G401 (cell line): Measurements from ENCODE around the gene LAIR2. TPM values are rescaled to one million over a fixed set of nuclear protein-coding genes. Genes with fewer than 3 reads are reported as not detected.
"Not testable (repeated sequence)": the region's sequence is repeated elsewhere in the genome, so short reads cannot be mapped to it uniquely, and the experiment has no call there.

ENCODE experiments used
- DNase-seq: peaks from one replicate; pipeline ENCODE4 v3.0.0-alpha.2; 2015; ENCODE audit warnings: low spot score
- in situ Hi-C: cut with HindIII; loops from 2 replicates; pipeline ENCODE4 v1.10.0; 2016; ENCODE audit warnings: low sequenced_read_pairs, mixed read lengths
- total RNA-seq: library from RNA; depleted of rRNA; stranded (reverse); fragments of >200 nt; shearing (Covaris generic); gene quantifications from 2 replicates; pipeline ENCODE4 v1.2.3, GENCODE V29; 2014

LAIR2 gene
- total RNA-seq, 1 experiment from 2014 or later = not detected

- in situ Hi-C loops = no loop called here
- DNase-seq = no peak
These were observed 13.3 kb upstream of the LAIR2 start for GRCh38 chr19:54489341-54489740.

GRCh38 chr19:54489766-54490165 is 12.9 kb upstream of the LAIR2 start:
- in situ Hi-C loops = no loop called here
- no peak for DNase-seq

- in situ Hi-C loops = no loop called here
- DNase-seq = no peak
These were observed 10.1 kb upstream of the LAIR2 start for GRCh38 chr19:54492568-54492967.

DNA sequence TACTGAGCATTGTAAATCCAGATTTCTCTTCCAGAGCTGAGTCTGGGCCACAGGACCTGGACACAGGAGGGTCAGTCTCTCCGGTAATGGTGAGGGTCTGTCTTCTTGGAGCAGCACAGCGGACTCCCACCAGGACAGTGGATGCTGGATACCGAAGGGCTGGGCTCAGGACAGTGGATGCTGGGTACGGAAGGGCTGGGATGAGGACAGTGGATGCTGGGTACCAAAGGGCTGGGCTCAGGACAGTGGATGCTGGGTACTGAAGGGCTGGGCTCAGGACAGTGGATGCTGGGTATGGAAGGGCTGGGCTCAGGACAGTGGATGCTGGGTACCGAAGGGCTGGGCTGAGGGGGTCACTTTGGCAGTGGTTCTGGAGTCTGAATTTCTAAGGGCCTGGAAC is 9.6 kb upstream of the LAIR2 start:
- in situ Hi-C loops, DNase-seq: not testable (repeated sequence)

- no peak for DNase-seq
- in situ Hi-C loops = no loop called here
These were observed 8.6 kb upstream of the LAIR2 start for GRCh38 chr19:54493967-54494585.

GRCh38 chr19:54495284-54495683 is 7.3 kb upstream of the LAIR2 start:
- DNase-seq, in situ Hi-C loops: not testable (repeated sequence)

- in situ Hi-C loops, DNase-seq: not testable (repeated sequence)
These were observed 4.7 kb upstream of the LAIR2 start for GRCh38 chr19:54497747-54498450.

DNA sequence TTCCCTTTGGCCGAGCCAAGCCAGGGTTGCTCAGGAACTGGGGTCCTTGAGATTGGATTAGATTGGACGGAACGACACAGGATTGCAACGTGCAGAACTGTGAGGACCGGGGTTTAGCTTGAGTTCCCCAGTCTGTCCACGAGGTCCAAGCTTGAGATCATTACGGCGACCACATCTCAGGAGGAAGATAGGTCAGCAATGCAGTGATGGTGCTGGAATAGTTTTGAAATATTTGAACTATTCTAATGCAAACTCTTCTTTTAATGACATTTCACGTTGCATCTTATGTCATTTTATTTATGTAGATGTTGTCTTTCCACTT is 4.2 kb upstream of the LAIR2 start:
- DNase-seq, in situ Hi-C loops: not testable (repeated sequence)

- DNase-seq, in situ Hi-C loops: not testable (repeated sequence)
These were observed 2.9 kb downstream of the LAIR2 start for GRCh38 chr19:54505542-54505941.

GRCh38 chr19:54506079-54506478 is 3.4 kb downstream of the LAIR2 start:
- in situ Hi-C loops = no loop called here
- DNase-seq = no peak

GRCh38 chr19:54507038-54507717 is 4.5 kb downstream of the LAIR2 start:
- in situ Hi-C loops, DNase-seq: not testable (repeated sequence)

DNA sequence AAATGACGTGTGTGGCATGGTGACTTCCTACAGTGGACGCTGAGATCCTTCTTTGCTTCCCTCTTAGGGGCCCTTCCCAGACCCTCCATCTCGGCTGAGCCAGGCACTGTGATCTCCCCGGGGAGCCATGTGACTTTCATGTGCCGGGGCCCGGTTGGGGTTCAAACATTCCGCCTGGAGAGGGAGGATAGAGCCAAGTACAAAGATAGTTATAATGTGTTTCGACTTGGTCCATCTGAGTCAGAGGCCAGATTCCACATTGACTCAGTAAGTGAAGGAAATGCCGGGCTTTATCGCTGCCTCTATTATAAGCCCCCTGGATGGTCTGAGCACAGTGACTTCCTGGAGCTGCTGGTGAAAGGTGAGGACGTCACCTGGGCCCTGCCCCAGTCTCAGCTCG is 5.2 kb downstream of the LAIR2 start:
- no peak for DNase-seq
- in situ Hi-C loops = no loop called here

DNA sequence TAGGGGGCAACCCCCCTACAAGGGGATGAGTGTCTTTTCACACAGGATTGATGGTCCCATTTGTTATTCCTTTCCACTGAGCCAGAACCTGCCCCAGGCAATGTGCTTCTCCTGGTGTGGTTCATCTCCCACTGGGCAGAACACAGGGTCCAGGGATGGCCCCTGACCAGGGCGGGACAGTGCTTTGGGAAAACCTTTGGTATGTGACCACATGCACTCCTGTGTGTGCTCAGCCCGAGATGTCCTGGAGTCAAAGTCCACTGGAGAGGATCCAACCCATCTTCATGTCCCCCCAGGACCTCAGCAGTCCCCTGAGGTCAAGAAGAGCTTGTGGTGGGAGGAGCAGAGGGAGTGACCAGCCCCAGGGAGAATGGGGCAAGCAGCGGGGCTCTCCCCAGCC is 5.9 kb downstream of the LAIR2 start:
- in situ Hi-C loops, DNase-seq: not testable (repeated sequence)

GRCh38 chr19:54509200-54509940 is 6.7 kb downstream of the LAIR2 start:
- in situ Hi-C loops, DNase-seq: not testable (repeated sequence)

- in situ Hi-C loops = no loop called here
- no peak for DNase-seq
These were observed 12.5 kb downstream of the LAIR2 start for GRCh38 chr19:54515156-54515555.

- in situ Hi-C loops = no loop called here
- no peak for DNase-seq
These were observed 14.9 kb downstream of the LAIR2 start for GRCh38 chr19:54517483-54517882.

DNA sequence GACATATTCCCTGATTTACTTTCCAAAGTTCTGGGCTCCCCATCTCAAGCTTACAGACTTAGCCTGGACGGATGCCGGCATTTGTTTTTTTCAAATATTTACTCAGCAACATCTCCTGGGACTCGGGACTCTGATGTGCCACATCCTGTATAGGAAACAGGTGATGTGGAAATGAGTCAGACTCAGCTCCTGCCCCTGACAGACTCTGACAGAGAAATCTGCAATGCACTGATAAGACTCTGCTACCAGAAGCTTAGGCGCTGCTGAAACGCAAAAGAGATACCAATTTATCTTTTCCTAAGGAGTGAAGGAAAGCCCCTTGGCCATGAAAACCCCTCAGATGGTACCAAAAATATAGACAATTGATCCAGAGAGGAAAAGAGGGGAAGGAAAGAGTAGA is 16.2 kb downstream of the LAIR2 start:
- in situ Hi-C loops = no loop called here
- no peak for DNase-seq

- in situ Hi-C loops = no loop called here
- no peak for DNase-seq
These were observed 18.6 kb downstream of the LAIR2 start for GRCh38 chr19:54521022-54521859.
